ENCODE measurements around the gene PPP2R2C.

DNA sequence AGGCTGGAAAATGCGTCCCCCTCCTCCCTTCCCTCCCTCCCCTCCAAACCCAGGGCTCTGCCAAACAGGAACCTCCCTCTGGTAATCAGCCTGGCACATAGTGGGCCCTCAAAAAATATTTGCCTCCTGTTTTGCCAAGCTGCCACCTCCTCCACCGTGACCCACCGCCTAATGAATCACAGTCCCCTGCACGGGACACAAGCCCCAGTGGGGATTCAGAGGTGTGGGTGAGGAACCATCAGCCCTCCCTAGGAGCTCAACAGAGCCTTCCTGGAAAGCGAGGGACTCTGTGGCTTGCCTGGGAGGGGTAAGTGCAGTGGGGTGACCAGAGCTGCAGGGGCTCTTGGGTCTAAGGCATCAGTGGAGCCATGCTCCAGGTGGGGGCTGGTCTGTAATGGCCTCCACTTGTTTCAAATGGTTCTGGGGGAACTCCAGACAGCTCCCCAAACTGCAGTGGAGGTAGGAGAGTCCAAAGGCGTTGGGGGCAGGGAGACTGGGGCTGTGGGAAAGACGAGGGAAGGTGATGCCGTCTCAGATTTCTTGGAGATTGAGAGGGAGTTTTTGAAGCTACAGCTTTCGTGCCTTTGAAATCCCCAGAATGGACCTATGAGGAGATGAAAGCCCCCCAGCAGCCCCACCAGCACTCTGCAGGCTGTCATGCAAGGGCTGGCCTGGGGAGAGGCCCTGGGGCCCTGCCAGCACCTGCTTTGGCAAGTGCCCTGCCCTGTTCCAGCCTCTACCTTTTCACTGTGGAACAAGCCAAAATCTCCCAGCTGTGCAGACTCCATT, 1.0 kb upstream of the PPP2R2C start:
- no peak for TF ChIP-seq ZNF747 (tag by site-specific recombination; IDR thresholded peaks at IDR 0.05)
- TF ChIP-seq ZNF654 (tag by site-specific recombination; IDR thresholded peaks at IDR 0.05; ENCODE audit: low read depth) = no peak
- no peak for TF ChIP-seq REPIN1 (tag by site-specific recombination; IDR thresholded peaks at IDR 0.05; ENCODE audit: low read depth)
- no peak for TF ChIP-seq HIC1 (tag by site-specific recombination; IDR thresholded peaks at IDR 0.05)
- TF ChIP-seq ZNF23 (tag by site-specific recombination; IDR thresholded peaks at IDR 0.05; ENCODE audit: borderline replicate concordance) = no peak
- TF ChIP-seq CTCF (tag by site-specific recombination; IDR thresholded peaks at IDR 0.05) = no peak
- no peak for TF ChIP-seq REST (tag by site-specific recombination; IDR thresholded peaks at IDR 0.05)
- TF ChIP-seq ZBTB1 (tag by site-specific recombination; IDR thresholded peaks at IDR 0.05) = no peak
- TF ChIP-seq ZNF449 (tag by site-specific recombination; IDR thresholded peaks at IDR 0.05) = no peak
- no peak for TF ChIP-seq ZBTB49 (tag by site-specific recombination; IDR thresholded peaks at IDR 0.05; ENCODE audit: low read depth)
